OCI-LY7 (cell line): ENCODE measurements around the gene ZFAND5. TPM values are rescaled to one million over a fixed set of nuclear protein-coding genes. Genes with fewer than 3 reads are reported as not detected.

Experiments
- BruUV-seq: library from RNA; stranded (reverse); fragments of 400-500 nt; replicated peaks from 2 replicates; lab custom pipeline; 2021; lab: Mats Ljungman, UMichigan
- CTCF ChIA-PET: fragments of 300-600 bp; sonication (Branson Sonifier 250); formaldehyde crosslinking; loops from one replicate; lab custom pipeline; 2022; ENCODE audit warnings: antibody characterized with exemption; ENCODE audit not compliant: unreplicated experiment; lab: Charles Lee
- POLR2A ChIA-PET: fragments of 300-600 bp; sonication (Branson Sonifier 250); formaldehyde crosslinking; loops from one replicate; lab custom pipeline; 2022; ENCODE audit warnings: antibody characterized with exemption; lab: Charles Lee
- DNase-seq: peaks from one replicate; pipeline ENCODE4 v3.0.0-alpha.2; 2015; ENCODE audit warnings: low spot score
- H2AFZ ChIP-seq: fragments of 200-600 bp; sonication (generic), shearing (Covaris generic); 2 replicates; pipeline ENCODE4 v1.6.1; 2014; ENCODE audit warnings: mild to moderate bottlenecking, antibody characterized with exemption, low read length, moderate library complexity
- H3K27ac ChIP-seq: fragments of 200-600 bp; sonication (generic); 2 replicates; pipeline ENCODE4 v1.5.1; 2014; ENCODE audit warnings: mixed run types, low read depth, mild to moderate bottlenecking, moderate library complexity, low read length, inconsistent platforms; ENCODE audit not compliant: poor library complexity, severe bottlenecking
- H3K36me3 ChIP-seq: fragments of 200-600 bp; sonication (generic); 2 replicates; pipeline ENCODE4 v1.6.1; 2014; ENCODE audit warnings: mild to moderate bottlenecking, antibody characterized with exemption, low read length, moderate library complexity, mixed read lengths; ENCODE audit not compliant: insufficient read depth
- H3K4me1 ChIP-seq: fragments of 200-600 bp; sonication (generic); 2 replicates; pipeline ENCODE4 v1.5.1; 2014; ENCODE audit warnings: mild to moderate bottlenecking, low read length; ENCODE audit not compliant: insufficient read depth, poor library complexity, severe bottlenecking
- H3K4me2 ChIP-seq: fragments of 200-600 bp; sonication (generic); 2 replicates; pipeline ENCODE4 v1.6.1; 2014; ENCODE audit warnings: mild to moderate bottlenecking, low read length
- H3K4me3 ChIP-seq: fragments of 200-600 bp; sonication (generic); 2 replicates; pipeline ENCODE4 v1.5.1; 2014; ENCODE audit warnings: mild to moderate bottlenecking, low read depth, low read length; ENCODE audit not compliant: poor library complexity, severe bottlenecking
- H3K79me2 ChIP-seq: fragments of 200-600 bp; sonication (generic); 2 replicates; pipeline ENCODE4 v1.6.1; 2016; ENCODE audit warnings: low read depth, mild to moderate bottlenecking, low read length, moderate library complexity, mixed read lengths; ENCODE audit not compliant: insufficient read depth
- H3K9me2 ChIP-seq: fragments of 200-600 bp; sonication (generic); 2 replicates; pipeline ENCODE4 v1.6.1; 2016; ENCODE audit warnings: mild to moderate bottlenecking, low read length, mixed read lengths; ENCODE audit not compliant: insufficient read depth
- H3K9me3 ChIP-seq: fragments of 200-600 bp; sonication (generic); 2 replicates; pipeline ENCODE4 v1.6.1; 2014; ENCODE audit warnings: mild to moderate bottlenecking, mixed run types, low read length, mixed read lengths
- H4K20me1 ChIP-seq: fragments of 200-600 bp; sonication (generic); 2 replicates; pipeline ENCODE4 v1.6.1; 2014; ENCODE audit warnings: mild to moderate bottlenecking, antibody characterized with exemption, low read length, moderate library complexity, mixed read lengths; ENCODE audit not compliant: insufficient read depth
- EZH2phosphoT487 ChIP-seq: fragments of 200-600 bp; sonication (generic); IDR thresholded peaks from 2 replicates; pipeline ENCODE4 v1.6.1; 2018; ENCODE audit warnings: low read depth, borderline replicate concordance, mild to moderate bottlenecking, mixed run types, antibody characterized with exemption, low read length, moderate library complexity, mixed read lengths
- intact Hi-C: fragments of 100-400 bp; cut with micrococcal nuclease; formaldehyde crosslinking; loops from one replicate; pipeline ENCODE4 v1.10.0; 2022; ENCODE audit not compliant: unreplicated experiment
- total RNA-seq, 2 experiments: library from RNA; depleted of rRNA in 1 of 2; stranded (reverse); fragments of >200 nt in 1 of 2; shearing (Covaris generic) in 1 of 2; gene quantifications; 2 replicates each; pipeline ENCODE4 v1.2.3, GENCODE V29; 2014 to 2022
- TF ChIP-seq, protein P1 (sequence below): fragments of 200-600 bp; sonication (generic); conservative IDR thresholded peaks from 2 replicates; pipeline ENCODE4 v1.5.1; 2014; ENCODE audit warnings: mild to moderate bottlenecking, antibody characterized with exemption, low read length, moderate library complexity, mixed read lengths

Gene ZFAND5
- total RNA-seq, 2 experiments from 2014 or later, result 54.3 to 60.5 TPM

- no peak overlapping the region for H3K4me2 ChIP-seq
- no TSS peak for BruUV-seq
- DNase-seq, result no peak
- CTCF ChIA-PET, result no interaction called here
- no peaks in the 10 kb centered on the region for H3K9me2 ChIP-seq
- H3K79me2 ChIP-seq, result no peaks in the 10 kb centered on the region
- H3K9me3 ChIP-seq, result no peaks in the 10 kb centered on the region
- H2AFZ ChIP-seq, result no peak overlapping the region
- H3K4me1 ChIP-seq, result no peaks in the 10 kb centered on the region
- no peaks in the 10 kb centered on the region for H4K20me1 ChIP-seq
- no peak overlapping the region for H3K4me3 ChIP-seq
- H3K36me3 ChIP-seq, result no peaks in the 10 kb centered on the region
- POLR2A ChIA-PET, result interaction anchor here (0.6 kb wide), 2 partner anchors 351 to 771 kb away, joined by 3 to 4 read pairs; no protein-coding TSS in a partner anchor
- no peak overlapping the region for H3K27ac ChIP-seq
- intact Hi-C loops, result no loop called here
- TF ChIP-seq, protein P1, sequence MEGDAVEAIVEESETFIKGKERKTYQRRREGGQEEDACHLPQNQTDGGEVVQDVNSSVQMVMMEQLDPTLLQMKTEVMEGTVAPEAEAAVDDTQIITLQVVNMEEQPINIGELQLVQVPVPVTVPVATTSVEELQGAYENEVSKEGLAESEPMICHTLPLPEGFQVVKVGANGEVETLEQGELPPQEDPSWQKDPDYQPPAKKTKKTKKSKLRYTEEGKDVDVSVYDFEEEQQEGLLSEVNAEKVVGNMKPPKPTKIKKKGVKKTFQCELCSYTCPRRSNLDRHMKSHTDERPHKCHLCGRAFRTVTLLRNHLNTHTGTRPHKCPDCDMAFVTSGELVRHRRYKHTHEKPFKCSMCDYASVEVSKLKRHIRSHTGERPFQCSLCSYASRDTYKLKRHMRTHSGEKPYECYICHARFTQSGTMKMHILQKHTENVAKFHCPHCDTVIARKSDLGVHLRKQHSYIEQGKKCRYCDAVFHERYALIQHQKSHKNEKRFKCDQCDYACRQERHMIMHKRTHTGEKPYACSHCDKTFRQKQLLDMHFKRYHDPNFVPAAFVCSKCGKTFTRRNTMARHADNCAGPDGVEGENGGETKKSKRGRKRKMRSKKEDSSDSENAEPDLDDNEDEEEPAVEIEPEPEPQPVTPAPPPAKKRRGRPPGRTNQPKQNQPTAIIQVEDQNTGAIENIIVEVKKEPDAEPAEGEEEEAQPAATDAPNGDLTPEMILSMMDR, result no peak
- no peak for TF ChIP-seq EZH2phosphoT487
Observed at GRCh38 chr9:72386186-72386585, 21.2 kb upstream of the ZFAND5 start.

DNA sequence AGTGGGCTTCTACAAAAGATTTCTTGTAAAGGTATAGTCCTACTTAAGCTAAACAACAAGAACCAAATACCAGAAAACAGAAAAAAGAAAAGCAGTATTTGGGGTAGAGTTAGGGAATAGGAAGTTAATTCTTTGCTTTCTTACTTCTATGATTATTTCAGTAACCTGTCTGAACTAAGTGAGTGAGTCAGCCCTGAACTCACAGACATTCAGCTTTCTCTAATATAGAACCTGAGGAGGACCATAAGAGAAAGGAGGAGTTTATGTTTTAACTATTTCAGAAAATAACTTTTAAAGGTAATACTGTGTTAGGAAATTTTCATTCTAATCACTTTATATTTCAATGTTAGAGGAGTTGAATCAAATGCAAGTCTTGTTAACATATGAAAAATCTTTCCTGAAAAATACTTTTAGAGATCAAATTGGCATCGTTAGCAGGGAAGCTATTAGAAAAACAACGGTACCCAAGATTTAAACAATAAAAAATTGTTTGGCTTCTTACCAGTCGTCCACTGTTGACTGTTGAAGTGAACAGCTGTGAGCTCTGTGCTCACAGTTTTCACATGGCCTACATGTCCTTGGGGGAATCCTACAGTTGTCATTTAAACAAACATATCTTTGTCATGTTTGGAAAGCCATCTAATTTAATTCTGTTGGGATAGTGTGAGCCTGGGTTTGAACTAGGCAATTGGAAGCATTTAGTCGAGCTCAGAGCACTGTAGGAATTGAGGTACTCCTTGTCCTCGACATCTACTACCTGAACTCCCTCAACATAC is 19.9 kb upstream of the ZFAND5 start:
- Histone ChIP-seq H3K79me2 (no peaks in the 10 kb centered on the region), H3K4me2 (no peak overlapping the region), H3K4me3 (no peak overlapping the region), H4K20me1 (no peaks in the 10 kb centered on the region), H3K27ac (no peak overlapping the region), H3K9me2 (no peaks in the 10 kb centered on the region), H2AFZ (no peak overlapping the region), H3K36me3 (no peaks in the 10 kb centered on the region), H3K4me1 (no peaks in the 10 kb centered on the region), H3K9me3 (no peaks in the 10 kb centered on the region)
- no TSS peak for BruUV-seq
- TF ChIP-seq, protein P1, result no peak
- POLR2A ChIA-PET, result interaction anchor here (0.5 to 1.2 kb wide), 3 partner anchors 34 to 1471 kb away, joined by 3 to 4 read pairs (median 3); no protein-coding TSS in a partner anchor
- DNase-seq, result no peak
- CTCF ChIA-PET, result no interaction called here
- intact Hi-C loops, result no loop called here

GRCh38 chr9:72383978-72384709 is 19.1 kb upstream of the ZFAND5 start:
- ChIA-PET POLR2A (interaction anchor here (0.5 to 1.7 kb wide), 4 partner anchors 12 to 1471 kb away, joined by 3 to 4 read pairs (median 4); no protein-coding TSS in a partner anchor), CTCF (no interaction called here)
- no peaks in the 10 kb centered on the region for H3K79me2 ChIP-seq
- BruUV-seq, result no TSS peak
- no peak overlapping the region for H2AFZ ChIP-seq
- no peaks in the 10 kb centered on the region for H3K9me3 ChIP-seq
- intact Hi-C loops, result no loop called here
- H3K4me2 ChIP-seq, result no peak overlapping the region
- H3K36me3 ChIP-seq, result no peaks in the 10 kb centered on the region
- H3K4me1 ChIP-seq, result no peaks in the 10 kb centered on the region
- TF ChIP-seq, protein P1, result no peak
- no peak for TF ChIP-seq EZH2phosphoT487
- H4K20me1 ChIP-seq, result no peaks in the 10 kb centered on the region
- H3K9me2 ChIP-seq, result no peaks in the 10 kb centered on the region
- H3K4me3 ChIP-seq, result no peak overlapping the region
- DNase-seq, result no peak
- no peak overlapping the region for H3K27ac ChIP-seq
